Hematopoietic multipotent progenitor cell treated with erythropoietin and hydrocortisone succinate and interleukin-3 and kit ligand, for 6 days (in vitro differentiated cells): ENCODE data around the gene EFCAB8.
"Not testable (repeated sequence)": the region's sequence is repeated elsewhere in the genome, so short reads cannot be mapped to it uniquely, and the experiment has no call there.

Experiments
- DNase-seq: peaks from one replicate; pipeline ENCODE4 v3.0.0-alpha.2; 2015

EFCAB8 gene

DNA sequence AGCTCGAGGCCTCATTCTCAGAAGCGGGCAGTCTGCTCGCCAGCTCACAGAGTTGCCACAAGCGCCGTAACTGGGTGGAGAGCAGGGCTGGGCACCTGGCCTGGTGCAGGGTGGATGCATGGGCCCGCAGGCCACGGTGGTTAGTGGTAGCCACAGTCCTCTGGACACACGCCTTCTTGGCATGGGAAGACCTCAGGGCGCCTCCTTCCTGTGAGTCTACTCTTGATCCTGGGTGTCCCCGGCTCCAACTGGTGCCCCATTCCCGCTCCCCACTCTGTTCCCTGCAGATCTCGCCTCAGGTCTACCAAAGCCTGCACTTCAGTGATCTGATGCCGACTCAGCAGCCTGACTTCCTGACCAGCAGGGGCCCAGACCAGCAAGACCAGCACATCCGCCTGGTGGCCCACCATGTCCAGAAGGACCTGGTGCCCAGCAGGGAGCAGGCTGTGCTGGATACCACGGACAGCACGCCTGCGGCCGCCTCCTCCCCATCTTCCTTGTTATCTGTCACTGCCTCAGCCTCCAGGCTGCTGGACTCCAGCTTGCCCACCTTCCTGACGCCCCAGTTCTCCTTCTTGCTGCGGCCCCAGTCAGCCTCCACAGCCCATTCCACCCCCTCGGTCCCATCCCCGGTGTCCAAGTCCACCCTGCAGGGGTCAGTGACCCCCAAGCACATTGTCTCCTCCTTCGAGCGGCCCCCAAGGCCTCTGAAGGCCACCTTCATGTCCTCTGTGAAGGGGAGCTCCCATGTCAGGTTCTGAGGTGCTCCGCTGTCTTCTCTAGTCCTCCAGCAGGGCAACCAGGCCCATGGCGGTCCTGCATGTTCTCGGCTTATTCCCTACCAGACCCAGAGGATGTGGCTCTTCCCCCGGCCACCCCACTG, 102.4 kb downstream of the EFCAB8 start:
- DNase-seq: no peak

DNA sequence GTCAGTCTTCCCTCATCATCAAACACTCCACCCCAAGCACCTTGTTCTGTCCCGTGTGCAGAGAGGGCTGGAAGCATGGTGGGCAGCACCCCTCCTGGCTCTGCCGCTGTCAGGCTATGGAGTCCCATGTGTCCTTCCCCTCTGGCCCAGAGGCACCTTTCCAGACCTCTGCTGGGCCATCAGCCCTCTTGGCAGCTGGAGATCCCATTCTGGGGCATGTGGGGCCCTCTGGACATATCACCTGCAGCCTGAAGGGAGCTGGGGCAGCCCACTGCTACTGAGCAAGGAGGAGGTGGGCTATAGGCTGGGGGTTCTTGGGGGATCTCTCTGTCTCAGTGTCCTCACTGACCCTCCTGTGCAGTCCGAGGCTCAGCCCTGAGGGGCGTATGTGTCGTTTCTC, 103.3 kb downstream of the EFCAB8 start:
- DNase-seq: no peak

DNA sequence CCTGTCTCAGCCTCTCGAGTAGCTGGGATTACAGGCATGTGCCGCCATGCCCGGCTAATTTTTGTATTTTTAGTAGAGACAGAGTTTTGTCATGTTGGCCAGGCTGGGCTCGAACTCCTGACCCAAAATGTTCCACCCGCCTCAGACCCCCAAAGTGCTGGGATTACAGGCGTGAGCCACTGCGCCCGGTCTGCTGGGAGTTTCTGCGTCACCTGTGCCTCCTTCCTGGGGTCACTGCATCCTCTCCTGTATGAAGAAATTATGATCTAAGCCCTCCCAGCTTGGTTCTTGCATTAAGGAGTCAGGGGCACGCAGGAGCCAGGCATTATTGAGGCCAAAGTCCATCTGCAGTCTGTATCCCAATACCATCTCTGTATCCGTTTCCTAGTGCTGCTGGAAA, 103.9 kb downstream of the EFCAB8 start:
- DNase-seq: not testable (repeated sequence)

DNA sequence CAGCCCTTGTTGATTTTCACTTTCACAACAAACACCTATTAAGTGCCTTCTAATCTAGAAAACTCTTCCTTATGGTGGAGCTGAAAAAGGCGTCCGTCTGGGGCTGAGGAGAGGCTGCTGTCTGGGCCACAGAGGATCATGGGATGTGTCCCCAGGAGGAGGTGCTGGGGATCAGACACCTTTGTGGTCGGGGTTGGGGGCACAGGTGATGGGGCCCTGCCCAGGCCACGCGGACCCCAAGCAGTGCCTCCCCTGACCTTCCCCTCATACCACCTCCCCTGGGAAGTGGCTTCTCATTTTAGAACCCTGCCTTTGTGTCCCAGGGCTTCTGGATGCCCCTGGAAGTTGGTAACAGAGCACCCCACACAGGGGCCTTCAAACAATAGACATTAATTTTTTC, 104.5 kb downstream of the EFCAB8 start:
- DNase-seq: no peak

DNA sequence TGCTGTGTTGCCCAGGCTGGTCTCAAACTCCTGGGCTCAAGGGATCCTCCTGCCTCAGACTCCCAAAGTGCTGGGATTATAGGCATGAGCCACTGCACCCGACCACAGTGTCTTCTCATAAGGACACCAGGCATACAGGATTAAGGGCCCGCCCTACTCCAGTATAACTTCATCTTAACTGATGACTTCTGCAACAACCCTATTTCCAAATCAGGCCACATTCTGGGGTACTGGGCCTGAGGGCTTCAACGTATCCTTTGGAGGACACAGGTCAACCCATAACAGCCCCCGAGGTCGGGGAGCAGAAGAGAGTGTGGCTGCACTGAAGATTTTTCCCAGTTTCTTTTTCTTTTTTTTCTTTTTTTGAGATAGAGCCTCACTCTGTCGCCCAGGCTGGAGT, 105.9 kb downstream of the EFCAB8 start:
- no peak for DNase-seq

DNA sequence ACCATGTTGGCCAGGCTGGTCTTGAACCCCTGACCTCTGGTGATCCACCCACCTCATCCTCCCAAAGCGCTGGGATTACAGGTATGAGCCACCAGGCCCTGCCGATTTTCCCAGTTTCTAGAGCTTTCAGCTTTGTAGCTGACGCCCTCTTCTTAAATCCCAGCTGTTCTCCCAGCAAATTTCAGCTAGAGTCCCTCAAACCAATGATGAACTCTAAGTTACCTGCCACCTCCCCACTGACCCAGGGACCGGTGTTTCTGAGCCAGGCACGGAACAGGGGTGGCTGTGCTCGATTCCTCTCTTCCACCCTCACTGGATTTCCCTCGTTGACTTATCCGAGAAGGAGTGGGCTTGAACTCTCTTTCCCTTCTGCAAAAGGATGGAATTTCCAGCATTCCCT, 106.4 kb downstream of the EFCAB8 start:
- DNase-seq: no peak

DNA sequence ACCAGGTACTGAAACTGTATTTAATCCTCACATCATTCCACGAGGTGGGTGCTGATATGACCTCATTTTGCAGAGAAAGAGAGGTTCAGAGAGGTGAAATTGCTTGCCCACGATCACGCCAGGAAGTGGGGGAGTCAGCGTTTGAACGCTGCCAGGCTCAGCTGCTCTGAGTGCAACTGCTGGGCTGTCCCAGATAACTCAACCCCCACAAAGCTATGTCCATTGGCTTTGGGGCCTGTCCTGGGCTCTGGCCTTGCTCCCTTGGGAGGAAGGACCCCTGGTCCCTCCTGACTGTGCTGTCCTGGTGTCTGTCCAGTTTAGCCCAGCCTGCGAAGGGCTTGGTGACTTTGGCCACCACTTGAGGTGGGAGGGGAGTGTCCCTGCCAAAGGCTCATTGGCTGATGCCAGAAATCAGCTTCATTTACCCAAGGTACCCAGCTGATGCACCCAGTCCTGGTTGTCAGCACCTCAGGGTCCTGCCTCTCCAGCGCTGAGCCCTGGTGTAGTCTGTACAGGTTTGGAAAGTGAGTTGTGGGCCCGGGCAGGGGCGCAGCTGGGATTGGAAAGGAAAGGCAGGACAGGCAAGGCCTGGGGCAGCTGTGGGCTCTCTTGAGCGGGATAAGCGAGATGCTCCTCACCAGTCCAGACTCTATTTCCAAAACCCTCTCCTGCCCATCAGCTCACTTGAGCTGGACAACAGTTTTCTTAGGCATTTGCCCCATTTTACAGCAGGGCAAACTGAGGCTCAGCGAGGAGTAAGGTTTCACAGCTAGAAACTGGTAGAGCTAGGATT, 107.1 kb downstream of the EFCAB8 start:
- DNase-seq: no peak

DNA sequence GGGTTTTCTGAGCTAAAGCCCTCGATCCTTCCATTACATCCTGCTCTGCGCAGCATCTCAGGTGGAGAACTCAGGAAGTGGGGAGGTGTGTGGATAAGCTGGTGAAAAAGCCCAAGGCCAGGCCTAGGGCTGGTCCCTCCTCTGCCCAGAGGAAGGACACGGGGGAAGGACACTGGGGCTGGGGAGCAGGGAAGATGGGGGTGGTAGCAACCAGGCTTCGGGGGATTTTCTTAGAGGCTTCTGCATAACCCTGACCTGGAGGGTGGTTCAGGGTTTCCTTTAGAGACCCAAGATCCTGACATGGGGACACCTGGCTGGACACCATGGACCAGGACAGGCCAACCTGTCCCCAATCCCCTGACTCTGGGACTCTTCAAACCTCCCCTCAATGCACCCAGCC, 107.7 kb downstream of the EFCAB8 start:
- DNase-seq: no peak

DNA sequence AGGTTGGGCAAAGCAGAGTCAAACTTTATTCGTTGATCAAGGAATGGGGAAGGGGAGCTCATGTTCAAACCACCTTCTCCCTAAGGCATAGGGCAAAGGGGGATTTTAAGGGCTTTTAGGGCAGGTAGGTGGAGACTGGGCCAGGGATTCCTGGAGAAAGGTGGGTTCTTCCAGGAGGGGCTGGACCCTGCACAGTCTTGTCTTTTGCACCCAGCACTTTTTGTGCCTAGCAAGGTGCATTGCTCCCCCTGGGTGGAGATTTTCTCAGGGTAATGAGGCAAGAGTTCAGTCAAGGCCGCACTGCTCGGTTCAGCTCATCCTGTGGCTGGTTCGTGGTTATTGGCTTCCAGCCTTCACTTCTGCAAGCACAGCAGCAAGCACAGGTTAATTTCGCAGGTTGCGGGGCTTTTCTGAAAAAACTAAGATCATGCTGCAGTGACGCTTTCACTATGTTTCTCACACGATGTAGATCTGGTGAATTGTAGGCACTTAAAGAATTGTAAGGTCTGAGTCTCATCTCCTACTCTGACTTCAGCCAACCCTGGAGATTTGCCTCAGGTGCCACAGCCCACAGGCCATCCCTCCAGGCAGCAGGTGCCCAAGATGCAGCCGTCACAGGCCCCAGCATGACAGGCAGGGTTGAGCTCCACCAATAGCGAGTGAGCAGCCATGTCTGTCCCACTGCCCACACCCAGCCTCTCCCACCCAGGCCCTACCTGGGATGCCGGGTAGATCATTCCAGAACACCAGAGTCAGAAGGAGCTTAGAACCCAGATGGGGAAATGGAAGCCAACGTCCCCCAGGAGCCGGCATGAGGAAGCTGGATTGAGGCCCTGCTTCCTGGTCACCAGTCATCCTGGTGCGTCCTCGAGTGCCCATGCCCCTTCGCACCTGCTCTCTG, 108.4 kb downstream of the EFCAB8 start:
- DNase-seq: peak; percentile 14

DNA sequence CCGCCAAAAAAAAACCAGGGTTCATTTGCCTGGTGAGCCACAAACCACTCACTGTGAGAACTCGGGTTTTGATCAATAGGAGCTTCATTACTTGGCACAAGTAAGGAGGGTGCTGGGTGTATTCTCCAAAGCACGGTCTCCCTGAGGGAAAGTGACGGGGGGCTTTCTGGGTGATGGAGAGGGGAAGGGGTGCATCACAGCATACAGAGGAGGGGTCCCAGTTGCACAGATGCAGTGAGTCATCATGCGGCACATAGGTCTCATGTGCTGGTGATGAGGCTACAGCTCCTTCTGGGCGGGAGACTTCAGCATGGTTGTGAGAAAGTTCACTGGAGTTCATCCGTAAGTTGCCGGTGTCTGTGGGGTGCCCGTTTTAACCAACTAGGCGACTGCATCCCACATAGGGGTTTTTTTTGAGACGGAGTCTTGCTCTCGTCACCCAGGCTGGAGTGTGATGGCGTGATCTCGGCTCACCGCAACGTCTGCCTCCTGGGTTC, 109.3 kb downstream of the EFCAB8 start:
- DNase-seq: no peak

DNA sequence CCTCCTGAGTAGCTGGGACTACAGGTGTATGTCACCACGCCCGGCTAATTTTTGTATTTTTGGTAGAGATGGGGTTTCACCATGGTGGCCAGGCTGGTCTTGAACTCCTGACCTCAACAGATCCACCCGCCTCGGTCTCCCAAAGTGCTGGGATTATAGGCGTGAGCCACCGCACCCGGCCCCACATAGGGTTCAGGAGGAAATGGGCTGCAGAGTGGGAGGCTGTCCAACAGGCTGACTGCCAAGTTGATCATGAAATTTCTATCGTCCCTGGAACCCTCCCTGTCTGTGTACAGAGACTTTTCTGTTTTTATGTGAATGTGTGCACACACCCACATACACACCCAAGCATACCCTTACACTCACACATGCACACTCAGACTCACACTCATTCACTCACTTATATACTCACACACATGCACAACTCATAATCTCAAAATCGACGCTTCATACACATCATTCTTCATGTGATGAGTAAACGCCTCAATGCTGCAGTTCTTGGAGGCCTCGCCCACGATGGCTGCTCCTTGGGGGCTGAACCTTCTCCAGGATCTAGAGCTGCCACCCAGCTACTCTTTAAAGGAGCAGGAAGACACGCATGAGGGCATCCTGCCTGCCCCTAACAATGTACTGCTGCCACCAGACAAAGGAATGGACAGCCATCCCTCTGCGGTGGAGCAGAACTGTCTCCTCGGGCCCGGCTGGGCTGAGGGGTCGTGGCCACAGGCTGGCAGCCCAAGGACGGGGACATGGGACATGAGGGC, 109.9 kb downstream of the EFCAB8 start:
- DNase-seq: peak; percentile 14

DNA sequence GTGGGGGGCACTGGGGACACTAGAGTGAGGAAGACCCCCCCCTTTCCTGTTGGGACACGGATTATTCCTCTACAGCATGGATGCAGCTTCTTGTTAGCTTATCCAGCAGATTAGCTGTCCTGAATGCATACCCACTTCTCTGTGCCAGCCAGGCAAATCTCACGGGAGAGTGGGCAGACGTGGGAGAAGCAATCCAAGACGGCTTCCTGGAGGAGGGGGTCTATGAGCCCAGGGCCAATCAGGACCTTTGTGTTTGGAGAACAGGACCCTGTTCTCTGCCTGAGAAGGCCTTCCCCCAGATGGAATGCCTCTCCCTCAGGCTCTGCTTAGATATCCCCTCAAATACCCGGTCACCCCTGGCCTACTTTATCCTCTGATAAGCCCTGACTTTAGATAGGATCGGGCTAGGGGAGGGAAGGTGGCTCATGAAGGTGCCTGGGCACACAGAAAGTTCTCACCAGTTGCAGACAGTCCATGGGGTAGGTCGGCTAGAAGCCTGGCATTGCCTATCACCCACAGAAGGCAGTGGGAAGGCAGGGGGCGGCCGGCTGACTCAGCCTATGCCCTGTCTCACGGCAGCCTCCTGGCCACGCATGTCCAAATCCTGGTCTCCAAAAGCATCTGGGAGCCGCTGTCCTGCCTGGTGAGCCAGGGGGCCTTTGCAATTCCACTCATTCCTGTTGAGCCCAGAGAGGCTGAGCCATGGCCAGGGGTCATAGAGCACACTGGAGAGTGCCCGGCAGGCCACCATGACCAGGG, 110.8 kb downstream of the EFCAB8 start:
- DNase-seq: no peak

DNA sequence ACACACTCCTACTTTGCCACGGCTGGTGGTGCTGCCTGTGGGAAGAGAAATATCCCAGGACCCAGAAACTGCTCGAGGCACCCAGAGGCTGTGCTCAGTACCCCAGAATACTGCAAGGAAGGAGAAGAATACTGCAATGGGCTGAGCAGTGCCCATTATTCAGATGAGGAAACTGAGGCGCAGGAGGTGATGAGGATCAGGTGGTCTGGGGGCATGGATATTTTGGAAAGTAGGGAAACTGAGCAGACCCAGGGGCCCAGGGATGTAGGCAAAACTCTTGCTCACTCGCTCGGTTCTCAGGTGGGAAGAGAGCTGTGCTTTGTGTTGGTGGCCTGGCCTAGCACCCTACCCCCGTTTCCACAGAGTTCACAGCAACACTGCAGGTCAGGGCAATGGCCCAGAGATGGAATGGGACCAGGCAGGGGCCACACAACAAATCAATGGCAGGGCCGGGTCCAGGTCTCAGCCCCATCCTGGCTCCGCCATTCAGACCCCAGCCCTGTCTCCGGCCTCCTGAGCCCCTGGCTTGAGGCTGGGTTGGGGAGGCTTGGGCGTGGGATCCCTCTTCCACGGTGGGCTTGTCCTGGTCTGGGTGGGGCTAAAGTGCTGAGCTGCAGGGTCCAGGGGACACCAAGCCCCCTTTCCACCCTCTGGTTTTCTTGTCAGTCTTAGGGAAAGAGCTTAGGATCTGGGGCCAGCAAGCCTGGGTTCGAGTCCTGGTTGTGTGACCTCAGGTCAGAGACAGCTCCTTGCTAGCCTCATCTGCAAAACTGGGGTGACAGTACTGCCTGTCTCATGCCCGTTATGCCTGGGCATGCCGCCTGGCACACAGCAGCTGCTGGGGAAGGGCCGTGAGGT, 111.6 kb downstream of the EFCAB8 start:
- no peak for DNase-seq

DNA sequence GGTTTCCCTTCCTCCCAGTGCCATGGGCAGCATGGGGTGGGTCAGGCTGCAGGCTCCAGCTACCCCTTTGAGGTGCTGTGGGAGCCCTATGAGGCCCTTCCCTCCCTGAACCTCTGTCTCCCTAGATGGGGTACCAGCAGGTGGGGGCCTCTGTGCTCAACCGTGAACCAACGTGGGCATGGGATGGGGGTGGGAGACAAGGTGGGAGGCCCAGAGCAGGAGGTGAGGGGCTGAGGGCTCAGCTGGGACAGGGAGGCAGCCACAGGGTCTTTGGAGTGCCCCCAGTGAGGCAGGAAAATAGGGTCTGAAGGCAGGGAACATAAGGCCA, 112.2 kb downstream of the EFCAB8 start:
- no peak for DNase-seq

DNA sequence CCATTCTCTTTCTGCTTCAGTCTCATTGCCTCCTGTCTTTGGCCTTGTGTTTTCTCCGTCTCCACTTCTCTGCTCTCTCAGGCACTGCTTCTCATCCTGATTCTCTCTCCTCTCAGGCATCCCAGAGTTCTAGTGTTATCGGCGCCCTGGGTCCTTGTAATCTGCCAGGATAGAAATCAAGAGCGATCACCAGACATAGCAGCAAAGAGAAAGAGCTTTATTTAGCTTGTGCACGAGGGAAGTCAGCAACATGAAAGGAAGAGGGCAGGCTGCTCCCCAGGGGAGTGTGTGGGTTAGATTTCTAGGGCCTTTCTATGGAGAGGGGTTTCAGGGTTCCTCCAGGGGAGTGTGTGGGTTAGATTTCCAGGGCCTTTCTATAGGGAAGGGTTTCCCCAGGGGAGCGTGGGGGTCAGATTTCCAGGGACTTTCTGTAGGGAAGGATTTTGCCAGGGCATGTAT, 113.0 kb downstream of the EFCAB8 start:
- peak; percentile 16 for DNase-seq

DNA sequence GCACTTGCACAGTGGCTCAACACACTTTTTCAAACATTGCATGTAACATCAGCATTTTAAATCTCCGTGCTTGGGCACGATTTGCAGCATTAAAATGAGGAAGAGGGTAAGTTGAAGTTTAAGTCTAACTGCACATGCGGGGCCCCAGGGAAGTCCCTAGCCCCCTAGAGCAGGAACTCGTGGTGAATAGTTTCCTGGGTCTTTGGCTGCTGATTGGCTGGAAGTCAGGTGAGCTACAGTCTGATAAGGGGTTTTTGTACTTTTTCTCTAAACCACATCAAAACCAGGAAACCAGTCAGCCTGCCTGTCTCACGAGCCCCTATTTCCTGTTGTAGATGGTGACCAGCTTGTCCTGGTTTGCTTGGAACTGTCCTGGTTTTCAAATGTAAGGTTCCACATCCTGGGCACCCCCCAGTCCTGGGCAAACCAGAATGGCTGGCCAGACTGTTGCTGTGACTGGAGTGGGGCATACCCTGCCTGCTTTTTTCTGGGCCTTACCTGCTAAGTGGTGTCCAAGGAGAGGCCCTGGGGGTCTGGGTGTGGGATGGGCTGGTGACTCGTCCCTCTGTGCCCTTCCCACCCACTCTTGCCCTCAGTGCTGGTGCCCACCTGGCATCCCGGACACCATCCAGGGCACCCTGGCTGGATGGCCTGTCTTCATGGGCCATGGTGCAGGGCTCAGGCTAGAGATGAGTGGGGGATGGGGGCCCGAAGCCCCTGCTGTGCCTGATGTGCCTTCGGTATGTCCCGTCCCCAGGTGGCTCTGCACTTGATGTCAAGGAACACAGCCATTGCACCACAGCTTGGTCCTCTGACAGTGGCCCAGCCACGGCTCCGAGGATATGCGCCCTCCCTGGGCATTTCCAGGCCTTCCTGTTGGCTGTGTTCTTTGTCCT, 113.7 kb downstream of the EFCAB8 start:
- peak; percentile 90 for DNase-seq

DNA sequence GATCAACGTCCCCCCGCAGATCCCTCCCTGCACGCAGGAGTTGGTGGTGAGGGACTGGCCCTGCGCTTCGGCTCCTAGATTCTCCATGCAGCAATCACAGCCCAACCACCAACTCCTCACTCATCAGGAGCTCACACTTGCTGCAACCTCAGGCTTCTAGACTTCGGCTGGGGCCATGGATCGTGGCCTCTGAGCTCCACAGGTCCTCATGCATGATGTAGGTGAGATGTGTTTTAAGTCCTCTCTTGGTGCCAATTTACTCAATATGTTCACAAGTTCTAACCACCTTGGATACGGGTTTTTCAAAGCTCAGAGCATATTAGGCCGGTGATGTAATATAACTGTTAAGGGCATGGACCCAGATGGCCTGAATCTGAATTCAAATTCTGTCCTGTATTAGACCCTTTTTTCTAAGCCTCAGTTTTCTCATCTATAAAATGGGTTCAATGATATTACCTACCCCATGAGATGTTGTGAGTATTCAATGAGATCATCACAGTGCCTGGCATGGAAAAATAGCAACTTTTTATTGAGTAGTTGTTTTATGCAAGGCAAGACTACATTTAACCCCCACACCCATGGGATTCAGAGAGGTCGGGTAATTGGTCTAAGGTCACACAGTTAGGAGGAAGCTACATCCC, 114.5 kb downstream of the EFCAB8 start:
- no peak for DNase-seq

DNA sequence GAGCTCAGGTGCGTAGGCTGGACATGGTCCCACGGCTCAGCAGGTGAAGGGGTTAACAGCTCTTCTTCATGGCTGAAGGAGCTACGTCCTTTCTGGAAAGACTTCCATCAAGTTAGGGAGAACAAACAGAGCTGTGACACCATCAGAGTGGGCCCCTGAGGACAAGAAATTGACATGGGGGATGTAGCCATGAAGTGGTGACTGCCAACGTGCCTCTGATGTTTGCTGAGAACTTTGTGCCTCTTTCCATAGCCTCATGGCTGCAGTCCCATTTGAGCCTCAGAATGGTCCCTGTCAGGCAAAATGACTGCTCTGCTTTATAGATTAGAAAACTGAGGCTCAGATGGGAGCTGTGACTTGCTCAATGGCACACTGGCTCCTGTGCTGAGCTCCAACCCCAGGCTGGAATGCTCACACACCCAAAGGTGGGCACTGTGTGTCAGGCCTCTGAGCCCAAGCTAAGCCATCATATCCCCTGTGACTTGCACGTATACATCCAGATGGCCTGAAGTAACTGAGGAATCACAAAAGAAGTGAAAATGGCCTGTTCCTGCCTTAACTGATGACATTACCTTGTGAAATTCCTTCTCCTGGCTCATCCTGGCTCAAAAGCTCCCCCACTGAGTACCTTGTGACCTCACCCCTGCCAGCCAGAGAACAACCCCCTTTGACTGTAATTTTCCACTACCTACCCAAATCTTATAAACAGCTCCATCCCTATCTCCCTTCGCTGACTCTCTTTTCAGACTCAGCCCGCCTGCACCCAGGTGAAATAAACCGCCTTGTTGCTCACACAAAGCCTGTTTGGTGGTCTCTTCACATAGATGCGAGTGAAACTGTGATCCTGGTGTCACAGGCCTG, 115.7 kb downstream of the EFCAB8 start:
- DNase-seq: not testable (repeated sequence)
